NB4 (cell line): ENCODE results near the gene ZNF423.

Experiments used
- CTCF ChIP-seq: IDR thresholded peaks from one replicate; pipeline ENCODE4 v1.5.1; 2012; ENCODE audit warnings: low read depth, low read length
- MYC ChIP-seq: IDR thresholded peaks from 2 replicates; pipeline ENCODE4 v1.6.1; 2011; ENCODE audit warnings: low read depth, low read length
- POLR2A ChIP-seq: IDR thresholded peaks from 2 replicates; pipeline ENCODE4 v1.6.1; 2011; ENCODE audit warnings: mild to moderate bottlenecking; ENCODE audit not compliant: insufficient read length; ENCODE audit errors: extremely low read depth

GRCh38 chr16:49593424-49594040 is 262.4 kb downstream of the ZNF423 start:
- TF ChIP-seq CTCF (peak; percentile 2), POLR2A (no peak), MYC (no peak)
